ENCODE data around the gene SUCLG2.

Gene SUCLG2

GRCh38 chr3:67529915-67530314 lies 124.5 kb downstream of the SUCLG2 start:
- DNase-seq: no peak
- H4K20me1 ChIP-seq (ENCODE audit: insufficient read depth, low read length): no peaks in the 10 kb centered on the region
- H3K27ac ChIP-seq (ENCODE audit: low read length): no peak overlapping the region
- no peak overlapping the region for H3K9ac ChIP-seq (ENCODE audit: low read length)
- H3K4me3 ChIP-seq (ENCODE audit: low read length): no peak overlapping the region
- H3K27me3 ChIP-seq (replicated peaks; ENCODE audit: insufficient read depth, low read length): no peaks in the 10 kb centered on the region
- peaks cover 4% of the 10 kb centered on the region for H3K4me1 ChIP-seq (ENCODE audit: low read length)
- H3K79me2 ChIP-seq (ENCODE audit: low read length): 0 out of 2 replicates have a peak, but pooled peaks cover 8% of the 10 kb centered on the region
- H3K9me3 ChIP-seq (replicated peaks; ENCODE audit: insufficient read depth, low read length): no peaks in the 10 kb centered on the region
- no peak overlapping the region for H3K4me2 ChIP-seq (ENCODE audit: low read depth, low read length)
- H2AFZ ChIP-seq (ENCODE audit: low read length): no peak overlapping the region
- no peaks in the 10 kb centered on the region; the same call in 1 of the 2 replicates for H3K36me3 ChIP-seq (replicated peaks; ENCODE audit: insufficient read depth, low read length)
- TF ChIP-seq EZH2phosphoT487 (IDR thresholded peaks at IDR 0.05; ENCODE audit: low read length) (no peak), EZH2 (optimal IDR thresholded peaks at IDR 0.05; ENCODE audit: low read depth, low read length) (no peak), CTCF (IDR thresholded peaks at IDR 0.05; ENCODE audit: low read length) (no peak)
- H3K9me2 ChIP-seq (replicated peaks; ENCODE audit: insufficient read depth, low read length): no peaks in the 10 kb centered on the region
- no peaks in the 10 kb centered on the region for H3F3A ChIP-seq (ENCODE audit: insufficient read depth, low read length)

- Histone ChIP-seq H3K4me3 (ENCODE audit: low read length) (no peak overlapping the region), H3K9me2 (replicated peaks; ENCODE audit: insufficient read depth, low read length) (no peaks in the 10 kb centered on the region), H3K9me3 (replicated peaks; ENCODE audit: insufficient read depth, low read length) (no peaks in the 10 kb centered on the region), H3K36me3 (replicated peaks; ENCODE audit: insufficient read depth, low read length) (no peaks in the 10 kb centered on the region; the same call in 1 of the 2 replicates), H3K4me1 (ENCODE audit: low read length) (no peaks in the 10 kb centered on the region), H2AFZ (ENCODE audit: low read length) (no peak overlapping the region), H4K20me1 (ENCODE audit: insufficient read depth, low read length) (no peaks in the 10 kb centered on the region), H3K27ac (ENCODE audit: low read length) (no peak overlapping the region), H3K27me3 (replicated peaks; ENCODE audit: insufficient read depth, low read length) (no peaks in the 10 kb centered on the region), H3K9ac (ENCODE audit: low read length) (no peak overlapping the region), H3K79me2 (ENCODE audit: low read length) (0 out of 2 replicates have a peak, but pooled peaks cover 8% of the 10 kb centered on the region), H3K4me2 (ENCODE audit: low read depth, low read length) (no peak overlapping the region), H3F3A (ENCODE audit: insufficient read depth, low read length) (no peaks in the 10 kb centered on the region)
- TF ChIP-seq EZH2 (optimal IDR thresholded peaks at IDR 0.05; ENCODE audit: low read depth, low read length) (no peak), CTCF (IDR thresholded peaks at IDR 0.05; ENCODE audit: low read length) (no peak), EZH2phosphoT487 (IDR thresholded peaks at IDR 0.05; ENCODE audit: low read length) (no peak)
- no peak for DNase-seq
Measured at GRCh38 chr3:67529337-67529736, 125.1 kb downstream of the SUCLG2 start.

GRCh38 chr3:67526246-67526645 lies 128.2 kb downstream of the SUCLG2 start:
- Histone ChIP-seq H3K9me2 (replicated peaks; ENCODE audit: insufficient read depth, low read length) (no peaks in the 10 kb centered on the region), H3K4me3 (ENCODE audit: low read length) (no peak overlapping the region), H2AFZ (ENCODE audit: low read length) (no peak overlapping the region), H3K4me1 (ENCODE audit: low read length) (no peaks in the 10 kb centered on the region), H3K27me3 (replicated peaks; ENCODE audit: insufficient read depth, low read length) (no peaks in the 10 kb centered on the region), H4K20me1 (ENCODE audit: insufficient read depth, low read length) (no peaks in the 10 kb centered on the region), H3K27ac (ENCODE audit: low read length) (no peak overlapping the region), H3K79me2 (ENCODE audit: low read length) (no peaks in the 10 kb centered on the region), H3K9ac (ENCODE audit: low read length) (no peak overlapping the region), H3K4me2 (ENCODE audit: low read depth, low read length) (no peak overlapping the region), H3K9me3 (replicated peaks; ENCODE audit: insufficient read depth, low read length) (no peaks in the 10 kb centered on the region), H3F3A (ENCODE audit: insufficient read depth, low read length) (no peaks in the 10 kb centered on the region), H3K36me3 (replicated peaks; ENCODE audit: insufficient read depth, low read length) (no peaks in the 10 kb centered on the region; the same call in none of the 2 replicates)
- TF ChIP-seq CTCF (IDR thresholded peaks at IDR 0.05; ENCODE audit: low read length) (no peak), EZH2phosphoT487 (IDR thresholded peaks at IDR 0.05; ENCODE audit: low read length) (no peak), EZH2 (optimal IDR thresholded peaks at IDR 0.05; ENCODE audit: low read depth, low read length) (no peak)
- DNase-seq: no peak

Data from MM.1S (cell line).